Glomerular visceral epithelial cell (primary cell): ENCODE data around the gene HSD17B1.
A peak's percentile ranks its signal among the peaks of the same experiment; 100 is the strongest.

ENCODE experiments used
- DNase-seq: peaks from one replicate; pipeline ENCODE4 v3.0.0-alpha.2; 2016; ENCODE audit errors: extremely low spot score

The HSD17B1 gene

DNA sequence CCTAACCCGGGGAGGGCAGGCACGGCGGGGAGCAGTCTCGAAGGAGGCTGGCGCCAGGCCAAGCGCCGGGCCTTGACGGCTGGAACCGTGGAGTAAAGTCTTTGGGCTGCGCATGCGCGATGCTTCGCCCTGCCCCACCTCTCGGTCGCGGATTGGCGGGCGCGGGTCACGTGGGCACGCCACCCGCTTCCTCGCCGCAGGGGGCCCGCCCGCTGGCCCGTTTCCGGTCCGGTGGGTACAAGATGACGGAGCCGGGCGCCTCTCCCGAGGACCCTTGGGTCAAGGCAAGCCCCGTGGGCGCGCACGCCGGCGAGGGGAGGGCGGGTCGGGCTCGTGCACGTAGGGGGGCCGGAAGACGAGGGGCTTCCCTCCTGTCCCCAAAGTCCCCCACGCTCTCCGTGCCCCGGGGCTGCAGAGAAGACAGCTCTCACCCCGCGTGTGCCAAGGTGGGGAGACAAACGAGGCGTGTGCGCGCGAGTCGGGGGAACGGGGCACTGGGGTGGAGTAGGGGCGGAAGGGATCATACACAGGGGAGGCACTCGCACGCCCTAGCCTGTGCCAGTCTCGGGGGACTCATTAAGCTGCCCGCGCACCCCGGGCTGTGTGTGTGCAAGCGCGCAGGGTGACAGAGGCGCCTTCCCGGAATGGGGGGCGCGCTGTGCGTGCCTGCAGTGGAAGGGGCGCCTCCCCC lies 14.3 kb downstream of the HSD17B1 start, which contains the start of gene MLX:
Gene MLX (plus strand): TSS at position 218 of the 691 bp plus-strand sequence. CDS start 25 bp downstream, at position 243.
- DNase-seq: peak; percentile 94

DNA sequence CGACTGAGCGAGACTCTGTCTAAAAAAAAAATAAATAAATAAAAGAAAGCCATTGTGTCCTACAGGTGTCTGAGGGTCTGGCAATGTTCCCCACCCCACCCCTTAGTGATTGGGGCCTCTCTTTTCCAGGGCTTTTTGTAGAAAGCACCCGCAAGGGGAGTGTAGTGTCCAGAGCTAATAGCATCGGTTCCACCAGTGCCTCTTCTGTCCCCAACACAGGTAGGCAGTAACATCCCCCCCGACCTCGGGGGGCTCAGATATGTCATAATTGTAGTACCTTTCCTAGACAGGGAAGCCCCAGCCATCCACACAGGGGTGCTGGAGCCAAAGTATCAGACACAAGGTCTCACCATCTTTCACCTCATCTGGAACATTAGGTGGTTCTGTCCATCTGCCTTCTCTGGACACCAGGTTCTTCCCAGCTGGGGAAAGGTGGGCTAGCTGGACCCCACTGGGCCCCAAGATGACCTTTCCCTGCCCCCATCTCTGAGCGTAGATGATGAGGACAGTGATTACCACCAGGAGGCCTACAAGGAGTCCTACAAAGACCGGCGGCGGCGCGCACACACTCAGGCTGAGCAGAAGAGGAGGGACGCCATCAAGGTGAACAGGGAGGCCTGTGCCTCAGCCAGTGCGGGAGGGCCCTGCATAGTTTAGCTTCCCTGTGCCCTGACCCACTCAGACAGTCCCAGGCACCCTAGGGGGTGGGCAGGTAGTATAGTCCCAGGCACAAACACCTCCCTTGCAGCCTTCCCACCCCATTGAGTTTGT lies 15.8 kb downstream of the HSD17B1 start:
- no peak for DNase-seq

DNA sequence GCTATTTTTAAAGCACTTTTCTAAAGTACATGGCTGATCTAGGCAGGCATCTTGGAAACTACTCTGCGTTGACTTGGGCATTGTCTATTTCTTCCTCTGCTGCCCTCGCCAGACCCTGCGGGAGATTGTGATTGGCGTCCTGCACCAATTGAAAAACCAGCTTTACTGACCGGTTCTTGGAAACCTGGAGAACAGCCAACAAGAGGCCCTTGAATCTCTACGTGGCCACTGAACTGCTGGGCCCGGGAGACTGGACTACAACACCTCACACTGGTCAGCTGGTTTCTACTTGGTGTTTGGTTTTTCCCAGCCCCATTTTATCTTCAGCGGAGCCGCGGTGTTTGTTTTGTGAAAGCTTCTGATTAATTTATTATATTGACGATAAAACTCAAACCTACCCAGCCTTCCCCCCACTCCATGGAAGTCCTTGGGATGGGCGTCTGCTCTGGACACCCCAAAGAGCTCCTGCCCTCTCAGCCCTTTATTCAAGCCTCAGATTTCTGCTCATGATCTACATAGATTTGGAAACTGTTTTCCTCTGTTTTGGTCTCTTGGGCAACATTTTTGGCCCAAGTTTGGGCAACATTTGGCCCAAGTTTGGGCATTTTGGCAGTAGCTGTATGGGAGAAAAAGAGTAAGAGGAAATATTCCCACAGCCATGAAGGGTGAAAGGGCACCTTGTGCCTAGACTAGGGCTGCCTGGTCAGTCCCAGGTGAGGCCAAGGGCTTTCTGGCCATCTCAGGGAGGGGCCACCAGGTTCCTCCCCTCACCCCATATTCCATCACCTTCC lies 18.9 kb downstream of the HSD17B1 start:
- DNase-seq: no peak

DNA sequence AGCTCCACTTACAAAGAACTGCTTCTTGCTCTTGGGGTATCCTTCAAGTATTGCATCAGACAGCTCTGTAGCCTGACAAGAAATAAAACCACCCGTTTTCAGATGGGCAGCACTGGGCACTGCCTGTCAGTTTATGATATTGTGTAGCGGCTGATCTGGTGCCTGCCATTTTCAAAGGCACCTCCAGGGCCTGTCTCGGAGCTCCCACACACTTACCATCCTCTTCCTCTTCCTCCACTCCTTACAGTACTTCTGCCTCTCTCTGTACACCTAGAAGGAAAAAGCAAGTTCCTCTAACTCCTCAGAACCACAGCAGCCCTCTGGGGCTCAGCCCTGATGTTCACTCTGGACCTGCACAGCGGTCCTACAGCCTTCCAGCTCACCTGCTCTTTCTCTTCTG lies 20.4 kb downstream of the HSD17B1 start:
- no peak for DNase-seq

DNA sequence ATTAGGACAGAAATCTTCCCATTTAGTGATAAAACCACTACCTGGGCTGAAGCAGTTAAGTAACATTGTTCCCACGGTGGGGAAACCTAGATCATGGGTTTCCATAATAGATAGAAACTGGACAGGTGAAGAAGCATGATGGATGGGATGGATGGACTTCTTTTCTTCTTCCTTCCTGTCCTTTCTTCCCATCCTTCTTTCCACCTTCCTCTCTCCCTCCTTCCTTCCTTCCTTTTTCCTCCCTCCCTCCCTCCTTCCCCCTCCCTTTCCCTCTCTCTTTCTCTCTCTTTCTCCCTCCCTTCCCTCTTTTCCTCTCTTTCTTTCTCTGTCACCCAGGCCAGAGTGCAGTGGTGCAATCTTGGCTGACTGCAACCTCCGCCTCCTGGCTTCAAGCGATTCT lies 21.7 kb downstream of the HSD17B1 start:
- DNase-seq: no peak

DNA sequence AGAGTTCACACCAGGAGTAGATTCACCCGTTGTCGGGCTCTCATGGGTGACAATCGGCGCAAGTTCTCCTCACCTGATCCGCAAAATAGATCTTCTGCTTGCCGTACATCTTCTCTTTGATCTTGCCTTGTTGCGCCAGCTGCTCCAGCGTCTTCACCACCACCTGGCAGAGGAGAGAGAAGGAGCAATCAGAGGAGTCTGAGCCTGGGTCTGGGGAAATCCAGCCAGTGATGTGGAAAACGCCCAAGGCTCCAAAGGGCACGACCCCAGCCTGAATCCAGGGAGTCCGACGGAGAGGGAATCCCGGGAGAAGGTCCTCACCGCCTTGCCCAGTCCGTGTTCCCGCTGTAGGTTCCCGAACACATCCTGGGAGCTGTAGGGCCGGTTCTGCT lies 24.4 kb downstream of the HSD17B1 start:
- no peak for DNase-seq

DNA sequence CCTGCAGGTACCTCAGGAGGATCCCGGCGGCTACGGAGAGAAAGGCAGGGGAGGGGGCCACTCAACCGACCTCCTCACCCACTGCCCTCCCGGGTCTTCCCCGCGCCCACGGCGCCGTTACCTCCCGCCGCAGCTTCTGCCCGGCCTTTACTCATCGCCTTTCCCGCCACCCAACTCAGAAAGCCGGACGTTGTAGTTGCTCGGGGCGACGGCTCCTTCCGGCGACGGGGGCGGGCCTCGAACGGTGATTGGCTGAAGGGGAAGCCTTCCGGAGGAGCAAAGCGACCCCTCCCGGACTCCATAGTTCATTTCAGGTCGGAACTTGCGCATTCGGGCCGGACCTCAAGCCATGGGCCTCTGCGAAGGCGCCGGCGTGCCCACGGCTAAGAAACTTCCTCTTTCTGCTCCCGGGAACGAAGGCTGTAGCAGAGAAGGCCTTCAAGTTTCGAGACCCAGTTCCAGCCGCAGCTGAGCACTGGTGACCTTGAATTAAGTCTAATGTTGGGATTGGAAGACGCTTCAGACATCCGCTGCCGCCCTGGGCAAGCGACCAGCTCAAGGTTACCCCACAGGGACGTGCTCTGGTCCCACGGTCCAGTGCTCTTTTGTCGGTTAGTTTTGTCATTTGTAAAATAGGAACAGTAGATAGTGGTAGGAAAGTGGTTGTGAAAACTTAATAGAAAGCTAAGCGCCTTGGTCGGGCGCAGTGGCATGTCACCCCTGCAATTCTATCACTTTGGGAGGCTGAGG lies 25.0 kb downstream of the HSD17B1 start, which contains the start of gene PSMC3IP:
Gene PSMC3IP (minus strand): TSS at position 198 of the 750 bp plus-strand sequence. CDS start 43 bp downstream, at position 155.
- peak; percentile 95 for DNase-seq

DNA sequence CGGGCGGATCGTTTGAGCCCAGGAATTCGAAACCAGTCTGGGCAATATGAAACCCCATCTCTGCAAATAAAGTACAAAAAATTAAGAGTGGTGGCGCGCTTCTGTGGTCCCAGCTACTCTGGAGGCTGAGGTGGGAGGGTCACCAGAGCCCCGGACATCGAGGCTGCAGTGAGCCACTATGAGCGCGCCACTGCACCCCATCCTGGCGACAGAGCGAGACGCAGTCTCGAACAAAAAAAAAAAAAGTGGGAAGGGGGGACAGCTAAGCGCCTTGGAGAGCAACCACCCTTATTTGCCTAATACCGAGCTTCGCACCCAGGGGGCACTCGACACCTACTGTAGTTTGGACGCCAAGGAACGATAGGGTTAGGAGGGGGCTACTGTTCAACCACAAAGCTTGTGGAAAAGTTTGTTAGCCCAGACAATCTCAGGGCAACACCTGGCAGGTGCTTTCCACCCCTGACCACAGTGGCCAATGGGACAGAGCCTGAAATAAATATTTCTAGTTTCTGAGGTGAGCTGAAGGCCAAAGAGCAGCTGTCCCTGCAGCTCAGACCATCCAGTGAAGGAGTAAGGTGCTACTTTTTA lies 25.7 kb downstream of the HSD17B1 start:
- peak; percentile 76 for DNase-seq

DNA sequence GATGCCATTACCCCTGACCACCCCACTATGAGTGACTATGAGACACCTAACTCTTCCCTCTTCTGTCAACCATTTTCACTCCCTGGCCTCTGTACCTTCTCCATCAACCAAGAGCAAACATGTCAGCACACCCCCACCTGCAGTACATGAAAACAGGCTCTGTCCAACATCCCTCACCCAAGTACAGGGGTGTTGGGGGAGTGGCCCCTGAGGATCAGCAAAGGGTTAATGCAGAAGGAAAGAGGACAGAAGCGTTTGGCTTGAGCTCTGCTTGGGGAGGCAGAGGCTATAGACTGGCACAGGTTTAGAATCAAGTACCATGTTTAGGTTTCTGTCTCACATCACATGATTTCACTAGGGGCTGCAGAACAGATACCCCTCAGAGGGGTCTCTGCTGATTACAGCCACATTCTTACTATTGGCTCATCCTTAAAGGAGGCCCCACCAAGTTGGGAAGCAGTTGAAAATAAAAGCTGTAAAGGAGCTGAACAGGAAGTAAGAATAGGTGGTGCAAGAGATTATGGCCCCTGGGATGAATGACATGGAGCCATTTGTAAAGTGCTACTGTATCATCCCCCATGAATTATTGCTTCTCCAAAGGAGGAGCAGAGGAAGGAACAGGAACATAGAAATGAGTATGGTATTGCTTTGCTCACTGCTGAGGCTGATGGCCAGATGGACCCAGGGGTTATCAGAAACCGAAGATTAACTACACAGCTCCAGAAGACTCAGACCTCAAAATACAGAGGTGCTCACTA lies 27.2 kb downstream of the HSD17B1 start:
- no peak for DNase-seq

DNA sequence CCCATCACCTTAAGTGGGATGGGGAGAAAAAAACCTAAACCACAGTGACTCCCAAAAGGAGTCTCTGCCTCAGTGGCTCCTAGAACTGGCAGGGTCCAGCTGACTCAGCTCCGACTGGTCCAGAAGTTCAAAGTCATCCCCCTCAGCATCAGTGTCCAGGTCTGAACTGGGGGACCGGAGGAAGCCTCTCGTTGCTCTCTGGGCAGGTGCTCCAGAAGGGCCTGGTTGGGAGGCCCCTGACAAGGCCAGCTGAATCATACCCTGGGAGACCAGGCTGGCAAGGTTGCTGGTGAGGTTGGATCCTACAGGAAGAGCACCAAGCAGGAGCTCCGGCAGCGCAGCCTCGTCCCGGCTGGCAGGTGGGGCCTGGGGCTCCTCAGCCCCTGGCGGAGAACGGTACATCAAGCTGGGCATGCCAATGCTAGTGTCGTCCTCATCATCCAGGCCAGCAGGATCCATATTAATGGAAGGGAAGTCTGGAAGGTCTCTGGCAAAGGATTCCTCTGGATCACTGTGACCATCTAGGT lies 29.1 kb downstream of the HSD17B1 start:
- no peak for DNase-seq

DNA sequence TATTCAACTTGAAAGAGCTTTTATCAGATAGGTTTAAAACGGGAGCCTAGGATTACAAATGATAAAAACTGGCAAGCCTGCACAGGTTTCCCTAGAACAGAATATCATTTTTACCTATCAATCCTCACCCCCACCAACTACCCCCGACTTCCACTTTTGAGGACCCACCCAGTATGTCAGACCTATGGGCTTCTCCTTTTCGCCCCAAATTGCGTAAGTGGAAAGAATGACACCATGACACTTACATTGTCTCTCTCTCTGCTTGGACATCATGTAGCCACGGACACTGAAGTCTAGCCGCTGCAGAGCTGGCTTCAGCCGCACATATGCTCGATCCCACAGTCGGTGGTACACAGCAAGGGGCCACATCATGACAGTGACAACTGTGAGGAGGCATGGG lies 32.2 kb downstream of the HSD17B1 start:
- DNase-seq: no peak

DNA sequence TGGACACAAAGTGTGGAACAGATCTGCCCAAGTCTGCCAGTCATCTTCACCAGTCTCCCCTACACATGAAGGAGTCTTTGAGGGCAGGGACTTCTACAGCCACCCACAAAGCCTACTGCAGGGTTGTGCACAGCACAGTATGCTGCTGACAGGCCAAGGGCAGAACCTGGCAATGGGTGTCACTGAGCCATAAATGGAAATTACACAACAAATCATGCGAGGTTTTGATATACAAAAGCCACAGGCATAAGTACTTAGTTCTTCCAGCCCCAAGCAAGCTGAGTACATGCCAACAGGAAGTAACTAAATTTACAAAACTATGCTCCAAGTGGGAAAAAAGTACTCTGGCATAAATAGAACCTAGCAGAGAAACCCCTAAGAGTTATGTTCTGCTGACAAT lies 32.6 kb downstream of the HSD17B1 start:
- DNase-seq: no peak

DNA sequence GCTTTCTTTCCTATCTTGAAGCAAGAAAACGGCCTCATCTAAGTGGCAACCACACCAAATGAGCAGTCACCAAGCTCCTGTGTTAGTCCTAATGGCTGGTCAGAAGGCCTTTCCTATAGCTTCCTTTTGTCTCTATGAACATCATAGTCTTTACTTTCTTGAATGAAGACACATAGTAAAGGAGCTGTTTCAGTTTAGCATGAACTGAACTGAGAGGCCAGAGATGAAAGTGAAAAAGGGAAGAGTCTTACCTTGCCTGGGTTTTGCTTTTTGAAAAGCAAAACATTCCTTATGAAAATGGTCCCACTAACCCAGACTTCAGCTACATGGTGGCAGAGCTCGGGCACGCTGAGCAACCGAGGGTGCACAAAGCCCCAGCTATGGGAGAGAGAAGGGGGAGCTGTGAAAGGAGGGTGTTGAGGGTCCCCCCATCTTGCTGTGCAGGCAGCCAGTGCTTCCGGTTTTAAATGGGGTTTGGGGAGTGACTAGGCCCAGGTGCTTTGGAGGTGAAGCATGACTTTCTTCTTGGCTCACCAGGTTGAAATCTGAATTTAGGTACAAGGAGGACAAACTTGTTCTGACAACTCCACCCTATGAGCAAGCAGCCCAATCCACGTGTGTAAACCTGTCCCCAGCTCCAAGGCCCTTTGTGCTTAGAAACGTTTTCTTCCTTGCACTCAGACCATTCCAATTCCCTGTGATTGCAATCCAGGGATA lies 33.9 kb downstream of the HSD17B1 start:
- DNase-seq: no peak

DNA sequence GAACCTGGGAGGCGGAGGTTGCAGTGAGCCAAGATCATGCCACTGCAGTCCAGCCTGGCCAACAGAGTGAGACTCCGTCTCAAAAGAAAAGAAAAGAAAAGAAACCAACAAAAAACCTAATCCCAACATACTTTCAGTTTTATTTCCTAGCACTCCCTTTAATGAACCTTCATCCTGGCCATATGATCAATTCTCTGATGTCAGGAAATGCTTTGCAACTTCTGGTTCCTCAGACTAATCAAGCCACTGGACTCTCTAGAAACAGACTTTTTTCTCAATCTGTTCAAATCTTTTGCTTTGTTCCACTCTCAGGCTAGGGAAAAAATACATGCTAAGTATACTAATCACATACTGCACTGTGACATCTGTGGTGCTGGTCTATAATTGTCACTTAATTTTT lies 38.2 kb downstream of the HSD17B1 start:
- DNase-seq: no peak

DNA sequence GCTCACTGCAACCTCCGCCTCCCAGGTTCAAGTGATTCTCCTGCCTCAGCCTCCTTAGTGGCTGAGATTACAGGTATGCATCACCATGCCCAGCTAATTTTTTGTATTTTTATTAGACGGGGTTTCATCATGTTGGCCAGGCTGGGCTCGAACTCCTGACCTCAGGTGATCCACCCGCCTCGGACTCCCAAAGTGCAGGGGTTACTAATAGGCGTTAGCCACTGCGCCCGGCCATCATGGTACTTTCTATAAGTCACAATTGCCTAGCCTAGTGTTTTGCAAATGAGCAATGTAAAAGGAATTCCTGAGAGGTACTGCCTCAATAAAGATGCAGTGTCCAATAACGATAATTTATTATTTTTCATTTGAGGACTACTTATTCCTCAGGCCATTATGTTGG lies 38.7 kb downstream of the HSD17B1 start:
- no peak for DNase-seq

DNA sequence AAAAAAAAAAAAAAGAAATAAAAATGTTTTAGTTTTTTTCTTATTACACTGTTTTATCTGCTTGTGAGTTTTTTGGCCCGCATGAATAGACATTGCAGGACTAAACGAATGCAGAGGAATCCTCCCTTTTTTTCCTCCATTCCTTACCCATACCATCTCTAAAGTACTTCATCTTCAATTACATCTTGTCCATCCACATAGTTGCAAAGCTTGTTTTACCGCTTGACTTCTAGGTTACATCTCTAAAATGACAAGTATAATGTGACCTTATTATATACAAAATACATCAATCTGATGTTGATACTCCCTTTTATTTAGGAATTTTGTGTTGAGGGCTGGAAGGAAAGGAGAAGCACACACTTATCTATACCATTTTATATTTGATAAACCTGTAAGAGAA lies 43.7 kb downstream of the HSD17B1 start:
- DNase-seq: no peak

DNA sequence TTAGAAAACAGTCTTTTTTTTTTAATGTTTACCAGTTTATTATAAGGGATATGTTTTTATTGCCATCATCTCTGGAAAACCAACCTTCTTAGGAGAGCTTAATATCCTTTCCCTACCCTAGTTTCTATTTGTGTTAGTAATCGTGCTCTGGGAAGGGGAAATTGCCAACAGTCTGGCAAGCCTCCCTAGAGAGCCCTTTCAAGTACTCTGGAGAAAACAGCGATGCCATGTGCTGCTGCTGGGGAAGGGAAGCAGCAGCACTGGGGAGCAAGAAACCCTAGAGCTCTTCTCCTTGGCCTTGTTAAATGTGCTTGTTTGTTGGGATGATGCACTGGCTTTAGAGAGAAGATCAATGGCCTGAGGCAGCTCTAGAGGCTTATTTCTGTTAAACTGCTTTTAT lies 46.2 kb downstream of the HSD17B1 start:
- no peak for DNase-seq

DNA sequence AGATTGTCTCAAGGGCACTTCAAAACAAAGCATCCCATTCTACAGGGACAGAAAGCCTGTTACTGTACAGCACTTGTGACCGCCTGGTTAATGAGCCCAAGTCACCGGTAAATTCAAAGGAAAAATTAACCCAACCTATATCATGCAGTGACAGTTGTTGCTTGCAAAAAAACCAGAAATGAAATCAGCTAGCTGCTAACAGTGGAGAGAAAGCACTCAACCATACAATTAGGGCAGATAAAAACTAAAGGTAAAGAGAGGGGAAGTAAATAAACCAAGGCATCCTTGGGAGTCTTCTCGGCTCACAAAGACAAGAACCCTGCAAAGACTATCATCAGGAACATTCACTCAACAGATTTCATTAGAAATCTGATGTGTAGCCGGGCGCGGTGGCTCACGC lies 50.6 kb downstream of the HSD17B1 start:
- no peak for DNase-seq
